ENCODE results near the gene RC3H1. TPM values are rescaled to one million over a fixed set of nuclear protein-coding genes. Genes with fewer than 3 reads are reported as not detected.

RC3H1 gene
- total and polyA plus RNA-seq, 2 donors (not counting 1 experiment from before 2014, with no cell fraction given), result 13.6 to 17.5 TPM

DNA sequence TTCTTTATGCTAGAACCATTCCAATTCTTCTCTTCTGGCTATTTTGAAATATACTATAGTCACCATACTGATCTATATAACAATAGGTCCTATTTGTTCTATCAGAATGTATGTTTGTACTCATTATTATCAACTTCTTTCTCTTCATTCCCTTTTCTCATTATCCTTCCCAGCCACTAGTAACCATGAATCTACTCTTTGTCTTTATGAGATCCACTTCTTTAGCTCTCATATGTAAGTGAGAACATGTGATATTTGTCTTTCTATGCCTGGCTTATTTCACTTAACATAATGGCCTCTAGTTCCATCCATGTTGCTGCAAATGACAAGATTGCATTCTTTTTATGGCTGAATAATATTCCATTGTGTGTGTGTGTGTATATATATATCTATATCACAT, 31.7 kb upstream of the RC3H1 start:
- no peaks in the 10 kb centered on the region for H3K4me1 ChIP-seq (ENCODE audit: control insufficient read depth, extremely low read depth, insufficient read depth, low read length)
- no peaks in the 10 kb centered on the region for H3K79me2 ChIP-seq (ENCODE audit: control insufficient read depth, insufficient read depth, low read length)
- H4K20me1 ChIP-seq (ENCODE audit: control insufficient read depth, extremely low read depth, insufficient read depth, low read length), result no peaks in the 10 kb centered on the region
- TF ChIP-seq EZH2 (IDR thresholded peaks at IDR 0.05; ENCODE audit: low read length, missing control alignments), result no peak
- TF ChIP-seq, protein P1, sequence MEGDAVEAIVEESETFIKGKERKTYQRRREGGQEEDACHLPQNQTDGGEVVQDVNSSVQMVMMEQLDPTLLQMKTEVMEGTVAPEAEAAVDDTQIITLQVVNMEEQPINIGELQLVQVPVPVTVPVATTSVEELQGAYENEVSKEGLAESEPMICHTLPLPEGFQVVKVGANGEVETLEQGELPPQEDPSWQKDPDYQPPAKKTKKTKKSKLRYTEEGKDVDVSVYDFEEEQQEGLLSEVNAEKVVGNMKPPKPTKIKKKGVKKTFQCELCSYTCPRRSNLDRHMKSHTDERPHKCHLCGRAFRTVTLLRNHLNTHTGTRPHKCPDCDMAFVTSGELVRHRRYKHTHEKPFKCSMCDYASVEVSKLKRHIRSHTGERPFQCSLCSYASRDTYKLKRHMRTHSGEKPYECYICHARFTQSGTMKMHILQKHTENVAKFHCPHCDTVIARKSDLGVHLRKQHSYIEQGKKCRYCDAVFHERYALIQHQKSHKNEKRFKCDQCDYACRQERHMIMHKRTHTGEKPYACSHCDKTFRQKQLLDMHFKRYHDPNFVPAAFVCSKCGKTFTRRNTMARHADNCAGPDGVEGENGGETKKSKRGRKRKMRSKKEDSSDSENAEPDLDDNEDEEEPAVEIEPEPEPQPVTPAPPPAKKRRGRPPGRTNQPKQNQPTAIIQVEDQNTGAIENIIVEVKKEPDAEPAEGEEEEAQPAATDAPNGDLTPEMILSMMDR (conservative IDR thresholded peaks at IDR 0.05 in 1 of 2, IDR thresholded peaks at IDR 0.05 in 1 of 2; ENCODE audit: low read depth in 1 of 2, low read length in 2 of 2), result no peak
- H3K4me3 ChIP-seq (replicated peaks in 1 of 4; ENCODE audit: control extremely low read depth in 1 of 4, insufficient read depth in 1 of 4, low read depth in 3 of 4, low read length in 4 of 4), result no peak overlapping the region
- H2AFZ ChIP-seq (ENCODE audit: low read length), result no peak overlapping the region
- no peaks in the 10 kb centered on the region for H3K9me3 ChIP-seq (ENCODE audit: control insufficient read depth, insufficient read depth, low read depth, low read length)
- H3K27ac ChIP-seq (ENCODE audit: insufficient read depth, low read length), result no peak overlapping the region
- H3K27me3 ChIP-seq (ENCODE audit: control insufficient read depth, insufficient read depth, low read length), result no peaks in the 10 kb centered on the region
- H3K4me2 ChIP-seq (ENCODE audit: extremely low read depth, insufficient read depth, low read length), result no peak overlapping the region
- no peaks in the 10 kb centered on the region for H3K36me3 ChIP-seq (ENCODE audit: control insufficient read depth, insufficient read depth, low read length)
- no peak overlapping the region for H3K9ac ChIP-seq (ENCODE audit: insufficient read depth, low read length)
- DNase-seq (ENCODE audit: low read depth in 2 of 2), result no peak

DNA sequence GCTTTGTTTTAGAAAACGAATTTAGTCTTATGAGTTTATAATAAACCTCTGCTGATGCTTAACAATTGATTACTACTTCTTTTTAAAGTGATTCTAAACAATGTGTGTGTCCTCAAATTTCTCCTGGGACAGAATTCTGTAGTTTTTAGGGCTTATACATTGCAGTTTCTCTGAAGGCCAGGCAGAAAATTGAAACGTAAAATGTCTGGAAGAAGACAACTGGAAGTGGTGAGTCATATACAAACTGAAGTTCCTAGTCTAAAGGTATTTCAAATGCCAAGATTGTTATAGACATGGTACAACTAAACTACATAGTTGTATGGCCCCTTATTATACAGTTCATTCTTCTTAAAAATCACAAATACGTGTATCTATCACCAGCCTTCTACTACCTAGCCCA, 30.5 kb upstream of the RC3H1 start:
- no peaks in the 10 kb centered on the region for H3K79me2 ChIP-seq (ENCODE audit: control insufficient read depth, insufficient read depth, low read length)
- H3K27me3 ChIP-seq (ENCODE audit: control insufficient read depth, insufficient read depth, low read length), result no peaks in the 10 kb centered on the region
- no peaks in the 10 kb centered on the region for H4K20me1 ChIP-seq (ENCODE audit: control insufficient read depth, extremely low read depth, insufficient read depth, low read length)
- H3K36me3 ChIP-seq (ENCODE audit: control insufficient read depth, insufficient read depth, low read length), result no peaks in the 10 kb centered on the region
- H3K9me3 ChIP-seq (ENCODE audit: control insufficient read depth, insufficient read depth, low read depth, low read length), result no peaks in the 10 kb centered on the region
- no peak overlapping the region for H3K9ac ChIP-seq (ENCODE audit: insufficient read depth, low read length)
- no peaks in the 10 kb centered on the region for H3K4me1 ChIP-seq (ENCODE audit: control insufficient read depth, extremely low read depth, insufficient read depth, low read length)
- peak in 1 of 2 donors; percentile 49 for DNase-seq (ENCODE audit: low read depth in 2 of 2)
- H3K27ac ChIP-seq (ENCODE audit: insufficient read depth, low read length), result no peak overlapping the region
- TF ChIP-seq EZH2 (IDR thresholded peaks at IDR 0.05; ENCODE audit: low read length, missing control alignments), result no peak
- TF ChIP-seq, protein P1 (conservative IDR thresholded peaks at IDR 0.05 in 1 of 2, IDR thresholded peaks at IDR 0.05 in 1 of 2; ENCODE audit: low read depth in 1 of 2, low read length in 2 of 2), result no peak
- H3K4me3 ChIP-seq (replicated peaks in 1 of 4; ENCODE audit: control extremely low read depth in 1 of 4, insufficient read depth in 1 of 4, low read depth in 3 of 4, low read length in 4 of 4), result no peak overlapping the region
- H3K4me2 ChIP-seq (ENCODE audit: extremely low read depth, insufficient read depth, low read length), result no peak overlapping the region
- no peak overlapping the region for H2AFZ ChIP-seq (ENCODE audit: low read length)

DNA sequence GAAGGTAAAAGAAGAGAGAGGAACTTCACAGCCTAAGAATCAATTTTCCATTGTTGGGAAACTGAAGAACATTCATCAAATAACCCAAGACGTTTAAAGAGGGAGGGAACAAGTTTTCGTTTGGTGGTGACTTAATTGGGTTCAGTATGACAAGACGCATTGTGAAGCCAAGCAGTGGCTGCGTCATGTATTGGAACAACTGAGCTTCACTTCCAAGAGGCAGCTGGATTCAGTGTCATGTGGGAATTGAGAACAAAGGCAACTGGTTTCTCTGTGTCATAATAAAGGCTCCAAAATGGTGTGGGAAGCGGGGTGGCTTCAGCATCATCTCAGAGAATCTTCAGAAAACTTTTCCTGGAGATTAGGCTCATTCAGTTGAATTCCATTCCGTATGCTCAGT, 29.8 kb upstream of the RC3H1 start:
- H3K4me3 ChIP-seq (replicated peaks in 1 of 4; ENCODE audit: control extremely low read depth in 1 of 4, insufficient read depth in 1 of 4, low read depth in 3 of 4, low read length in 4 of 4), result no peak overlapping the region
- H3K27ac ChIP-seq (ENCODE audit: insufficient read depth, low read length), result no peak overlapping the region
- H3K36me3 ChIP-seq (ENCODE audit: control insufficient read depth, insufficient read depth, low read length), result no peaks in the 10 kb centered on the region
- no peak for TF ChIP-seq EZH2 (IDR thresholded peaks at IDR 0.05; ENCODE audit: low read length, missing control alignments)
- TF ChIP-seq, protein P1 (conservative IDR thresholded peaks at IDR 0.05 in 1 of 2, IDR thresholded peaks at IDR 0.05 in 1 of 2; ENCODE audit: low read depth in 1 of 2, low read length in 2 of 2), result no peak
- H3K9ac ChIP-seq (ENCODE audit: insufficient read depth, low read length), result no peak overlapping the region
- H2AFZ ChIP-seq (ENCODE audit: low read length), result no peak overlapping the region
- H3K79me2 ChIP-seq (ENCODE audit: control insufficient read depth, insufficient read depth, low read length), result no peaks in the 10 kb centered on the region
- DNase-seq (ENCODE audit: low read depth in 2 of 2), result peak; percentile 14 to 81
- H4K20me1 ChIP-seq (ENCODE audit: control insufficient read depth, extremely low read depth, insufficient read depth, low read length), result no peaks in the 10 kb centered on the region
- no peaks in the 10 kb centered on the region for H3K27me3 ChIP-seq (ENCODE audit: control insufficient read depth, insufficient read depth, low read length)
- H3K9me3 ChIP-seq (ENCODE audit: control insufficient read depth, insufficient read depth, low read depth, low read length), result no peaks in the 10 kb centered on the region
- H3K4me2 ChIP-seq (ENCODE audit: extremely low read depth, insufficient read depth, low read length), result no peak overlapping the region
- no peaks in the 10 kb centered on the region for H3K4me1 ChIP-seq (ENCODE audit: control insufficient read depth, extremely low read depth, insufficient read depth, low read length)

Measured in fibroblast of lung (primary cell).